ENCODE results near the gene TRPV4. TPM values are rescaled to one million over a fixed set of nuclear protein-coding genes. Genes with fewer than 3 reads are reported as not detected.
A peak's percentile ranks its signal among the peaks of the same experiment; 100 is the strongest.

TRPV4 gene
- total and polyA plus RNA-seq, 4 experiments from 2014 or later, result 0.17 TPM; not detected in 3

DNA sequence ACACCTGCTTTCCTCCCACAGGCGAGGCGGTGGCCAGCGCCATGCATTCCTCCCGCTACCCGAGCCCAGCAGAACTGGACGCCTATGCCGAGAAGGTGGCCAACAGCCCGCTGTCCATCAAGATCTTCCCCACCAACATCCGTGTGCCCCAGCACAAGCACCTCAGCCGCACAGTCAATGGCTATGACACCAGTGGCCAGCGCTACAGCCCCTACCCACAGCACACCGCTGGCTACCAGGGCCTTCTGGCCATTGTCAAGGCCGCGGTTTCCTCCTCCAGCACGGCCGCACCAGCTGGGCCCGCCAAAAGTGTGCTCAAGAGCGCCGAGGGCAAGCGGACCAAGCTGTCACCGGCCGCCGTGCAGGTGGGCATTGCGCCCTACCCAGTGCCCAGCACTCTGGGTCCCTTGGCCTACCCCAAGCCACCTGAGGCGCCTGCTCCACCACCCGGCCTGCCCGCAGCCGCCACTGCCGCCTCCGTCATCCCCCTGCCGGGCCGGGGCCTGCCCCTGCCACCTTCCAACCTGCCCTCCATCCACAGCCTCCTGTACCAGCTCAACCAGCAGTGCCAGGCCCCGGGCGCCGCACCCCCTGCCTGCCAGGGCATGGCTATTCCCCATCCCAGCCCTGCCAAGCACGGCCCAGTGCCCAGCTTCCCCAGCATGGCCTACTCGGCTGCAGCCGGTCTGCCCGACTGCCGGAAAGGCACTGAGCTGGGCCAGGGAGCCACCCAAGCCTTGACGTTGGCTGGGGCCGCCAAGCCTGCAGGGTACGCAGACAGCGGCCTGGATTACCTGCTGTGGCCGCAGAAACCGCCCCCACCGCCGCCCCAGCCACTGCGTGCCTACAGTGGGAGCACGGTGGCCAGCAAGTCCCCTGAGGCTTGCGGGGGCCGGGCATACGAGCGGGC, 65.0 kb downstream of the TRPV4 start:
- Mint-ChIP-seq H3K9me3 (peaks cover 0 to 2% (median 0%) of the 10 kb centered on the region in 8 donors), H3K4me3 (no peak overlapping the region), H3K27ac (no peak overlapping the region), H3K36me3 (no peaks in the 10 kb centered on the region), H3K27me3 (peaks cover 0 to 3% of the 10 kb centered on the region in 2 donors), H3K4me1 (no peaks in the 10 kb centered on the region)
- CTCF ChIA-PET (ENCODE audit: partially characterized antibody), result no interaction called here
- no peaks in the 10 kb centered on the region for H3K4me1 ChIP-seq (ENCODE audit: insufficient read depth, low read length)
- H3K4me3 ChIP-seq (ENCODE audit: low read length in 2 of 2), result no peak overlapping the region
- no peaks in the 10 kb centered on the region for H3K9me3 ChIP-seq (ENCODE audit: control insufficient read depth in 1 of 2, low read length in 2 of 2)
- no peaks in the 10 kb centered on the region for H3K27me3 ChIP-seq (ENCODE audit: insufficient read depth, low read length)
- DNase-seq, result no peak
- intact Hi-C loops (cut with micrococcal nuclease), result no loop called here
- POLR2A ChIA-PET (ENCODE audit: partially characterized antibody), result no interaction called here
- no peak overlapping the region for H3K27ac ChIP-seq (ENCODE audit: low read depth, low read length)
- no peaks in the 10 kb centered on the region for H3K36me3 ChIP-seq (ENCODE audit: insufficient read depth, low read length)

DNA sequence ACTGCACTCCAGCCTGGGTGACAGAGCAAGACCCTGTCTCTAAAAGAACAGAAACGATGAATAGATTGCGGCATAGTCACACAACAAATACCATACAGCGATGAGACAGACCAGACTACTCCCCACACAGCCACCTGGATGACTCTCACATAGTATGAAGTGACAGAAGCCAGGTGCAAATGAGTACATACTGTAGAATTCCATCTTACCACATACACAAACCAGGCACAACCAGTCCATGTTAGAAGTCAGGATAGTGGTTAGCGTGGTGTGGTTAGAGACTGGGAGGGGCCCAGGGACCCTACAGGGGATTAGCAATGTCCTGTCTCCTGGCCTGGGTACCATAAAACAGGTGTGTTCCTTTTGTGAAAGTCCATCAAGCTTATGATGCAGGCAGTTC, 65.7 kb downstream of the TRPV4 start:
- POLR2A ChIA-PET (ENCODE audit: partially characterized antibody), result no interaction called here
- intact Hi-C loops (cut with micrococcal nuclease), result no loop called here
- DNase-seq, result no peak

DNA sequence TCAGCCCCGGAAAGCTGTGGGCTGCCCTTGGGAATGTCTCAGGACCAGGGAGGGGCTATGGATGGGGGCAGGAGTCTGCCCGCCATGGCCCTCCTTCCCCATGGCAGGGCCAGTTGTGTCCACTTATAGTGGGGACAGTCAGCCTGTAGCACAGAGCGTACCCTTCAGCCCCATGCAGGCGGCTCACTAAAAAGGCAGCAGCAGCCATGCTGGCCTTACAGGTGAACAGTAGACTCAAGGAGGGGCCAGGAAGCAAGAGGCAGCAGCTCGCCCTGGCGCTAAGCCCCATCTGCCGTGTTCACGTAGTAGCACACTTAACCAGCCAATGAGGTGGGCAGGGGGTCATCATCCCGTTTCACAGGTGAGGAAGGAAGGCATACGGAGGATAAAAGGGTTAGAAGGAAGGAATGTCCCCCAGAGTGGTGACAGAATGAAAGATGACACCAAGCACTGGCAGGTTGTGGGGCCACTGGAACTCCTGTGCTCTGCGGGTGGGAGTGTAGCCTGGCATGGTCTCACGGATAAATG, 66.9 kb downstream of the TRPV4 start:
- Mint-ChIP-seq H3K27me3 (no peaks in the 10 kb centered on the region), H3K36me3 (no peaks in the 10 kb centered on the region), H3K9me3 (peaks cover 0 to 3% (median 0%) of the 10 kb centered on the region in 8 donors), H3K4me1 (no peaks in the 10 kb centered on the region), H3K4me3 (no peak overlapping the region), H3K27ac (no peak overlapping the region)
- POLR2A ChIA-PET (ENCODE audit: partially characterized antibody), result no interaction called here
- no peak for DNase-seq
- H3K9me3 ChIP-seq (ENCODE audit: control insufficient read depth in 1 of 2, low read length in 2 of 2), result no peaks in the 10 kb centered on the region
- no peaks in the 10 kb centered on the region for H3K4me1 ChIP-seq (ENCODE audit: insufficient read depth, low read length)
- no peak overlapping the region for H3K27ac ChIP-seq (ENCODE audit: low read depth, low read length)
- no peaks in the 10 kb centered on the region for H3K27me3 ChIP-seq (ENCODE audit: insufficient read depth, low read length)
- H3K36me3 ChIP-seq (ENCODE audit: insufficient read depth, low read length), result no peaks in the 10 kb centered on the region
- intact Hi-C loops (cut with micrococcal nuclease), result no loop called here
- H3K4me3 ChIP-seq (ENCODE audit: low read length in 2 of 2), result no peak overlapping the region
- CTCF ChIA-PET (ENCODE audit: partially characterized antibody), result interaction anchor here (2.3 kb wide), 1 partner anchor 8 kb away, joined by 9 read pairs; no protein-coding TSS in a partner anchor

More for the DNA sequence above, 65.7 kb downstream of the TRPV4 start:
- Mint-ChIP-seq H3K4me3 (no peak overlapping the region), H3K9me3 (peaks cover 0 to 3% (median 0%) of the 10 kb centered on the region in 8 donors), H3K4me1 (no peaks in the 10 kb centered on the region), H3K27me3 (peaks cover 0 to 1% of the 10 kb centered on the region in 2 donors), H3K36me3 (no peaks in the 10 kb centered on the region), H3K27ac (no peak overlapping the region)
- no peak overlapping the region for H3K27ac ChIP-seq (ENCODE audit: low read depth, low read length)
- H3K4me1 ChIP-seq (ENCODE audit: insufficient read depth, low read length), result no peaks in the 10 kb centered on the region
- CTCF ChIA-PET (ENCODE audit: partially characterized antibody), result no interaction called here
- H3K36me3 ChIP-seq (ENCODE audit: insufficient read depth, low read length), result no peaks in the 10 kb centered on the region
- no peaks in the 10 kb centered on the region for H3K27me3 ChIP-seq (ENCODE audit: insufficient read depth, low read length)
- no peak overlapping the region for H3K4me3 ChIP-seq (ENCODE audit: low read length in 2 of 2)
- no peaks in the 10 kb centered on the region for H3K9me3 ChIP-seq (ENCODE audit: control insufficient read depth in 1 of 2, low read length in 2 of 2)

DNA sequence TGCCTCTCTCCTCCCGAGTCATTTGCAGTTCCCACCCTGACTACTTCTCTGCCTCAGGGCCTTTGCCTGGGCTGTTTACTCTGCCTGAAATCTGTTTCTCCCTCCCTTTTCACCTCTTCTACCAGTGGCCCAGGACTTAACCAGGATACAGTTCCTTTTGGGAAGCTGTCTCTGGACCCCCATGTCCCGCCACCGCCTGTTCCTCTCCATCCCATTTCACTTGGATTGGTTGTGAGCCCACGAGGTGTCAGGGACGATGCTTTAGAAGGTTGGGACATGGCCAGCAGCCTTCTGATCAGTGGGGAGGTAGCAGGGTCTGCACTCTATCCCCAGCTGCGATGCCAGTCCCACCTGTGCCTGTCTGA, 67.8 kb downstream of the TRPV4 start:
- no peaks in the 10 kb centered on the region for H3K9me3 ChIP-seq (ENCODE audit: control insufficient read depth in 1 of 2, low read length in 2 of 2)
- DNase-seq, result no peak
- Mint-ChIP-seq H3K27me3 (no peaks in the 10 kb centered on the region), H3K4me1 (peaks cover 0 to 1% (median 0%) of the 10 kb centered on the region in 4 donors), H3K4me3 (no peak overlapping the region), H3K27ac (peak overlapping the region in 1 of 7 donors; percentile 37), H3K9me3 (peaks cover 0 to 3% (median 0%) of the 10 kb centered on the region in 8 donors), H3K36me3 (no peaks in the 10 kb centered on the region)
- H3K27me3 ChIP-seq (ENCODE audit: insufficient read depth, low read length), result no peaks in the 10 kb centered on the region
- no peak overlapping the region for H3K4me3 ChIP-seq (ENCODE audit: low read length in 2 of 2)
- POLR2A ChIA-PET (ENCODE audit: partially characterized antibody), result no interaction called here
- intact Hi-C loops (cut with micrococcal nuclease), result no loop called here
- H3K27ac ChIP-seq (ENCODE audit: low read depth, low read length), result no peak overlapping the region
- no peaks in the 10 kb centered on the region for H3K36me3 ChIP-seq (ENCODE audit: insufficient read depth, low read length)
- CTCF ChIA-PET (ENCODE audit: partially characterized antibody), result interaction anchor here (2.3 kb wide), 1 partner anchor 9 kb away, joined by 9 read pairs; no protein-coding TSS in a partner anchor
- H3K4me1 ChIP-seq (ENCODE audit: insufficient read depth, low read length), result no peaks in the 10 kb centered on the region

DNA sequence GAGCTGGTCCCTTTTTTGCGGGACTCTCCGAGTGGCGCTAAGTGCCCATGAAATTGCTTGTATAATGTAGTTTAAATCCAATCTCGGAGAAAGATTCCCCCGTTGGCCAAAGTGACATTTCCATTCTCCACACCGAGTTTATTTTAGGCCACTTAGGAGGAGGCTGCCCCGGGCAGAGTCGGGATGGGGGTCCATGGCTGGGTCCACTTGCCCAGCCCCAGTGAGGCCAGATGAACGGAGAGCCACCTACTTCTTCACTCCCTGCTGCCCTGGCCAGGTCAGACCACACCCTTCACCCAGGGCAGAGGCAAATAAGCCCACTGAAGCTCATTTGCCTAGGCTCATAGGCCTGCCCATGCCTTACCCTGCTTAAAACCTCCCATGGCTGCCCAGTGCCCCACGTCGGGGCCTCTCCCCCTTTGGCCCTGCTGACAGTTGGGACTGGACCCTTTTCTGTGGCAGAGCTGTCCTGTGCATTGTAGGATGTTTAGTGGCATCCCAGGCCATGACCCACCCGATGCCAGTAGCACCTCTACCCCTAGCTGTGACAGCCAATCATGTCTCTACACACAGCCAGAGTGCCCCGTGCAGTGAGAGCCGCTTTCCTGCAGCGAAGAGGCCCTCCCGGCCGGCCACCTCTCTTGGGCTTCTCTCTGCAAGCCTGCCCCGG, 68.3 kb downstream of the TRPV4 start:
- POLR2A ChIA-PET (ENCODE audit: partially characterized antibody), result no interaction called here
- peaks cover 0 to 3% (median 0%) of the 10 kb centered on the region in 8 donors for H3K9me3 Mint-ChIP-seq
- Histone ChIP-seq H3K4me3 (ENCODE audit: low read length in 2 of 2) (no peak overlapping the region), H3K9me3 (ENCODE audit: control insufficient read depth in 1 of 2, low read length in 2 of 2) (no peaks in the 10 kb centered on the region), H3K27me3 (ENCODE audit: insufficient read depth, low read length) (no peaks in the 10 kb centered on the region), H3K27ac (ENCODE audit: low read depth, low read length) (no peak overlapping the region), H3K4me1 (ENCODE audit: insufficient read depth, low read length) (no peaks in the 10 kb centered on the region), H3K36me3 (ENCODE audit: insufficient read depth, low read length) (no peaks in the 10 kb centered on the region)
- peak overlapping the region in 1 of 7 donors; percentile 37 for H3K27ac Mint-ChIP-seq
- DNase-seq, result no peak
- intact Hi-C loops (cut with micrococcal nuclease), result no loop called here
- no peak overlapping the region for H3K4me3 Mint-ChIP-seq
- peaks cover 0 to 1% (median 0%) of the 10 kb centered on the region in 4 donors for H3K4me1 Mint-ChIP-seq
- H3K36me3 Mint-ChIP-seq, result no peaks in the 10 kb centered on the region
- H3K27me3 Mint-ChIP-seq, result no peaks in the 10 kb centered on the region
- CTCF ChIA-PET (ENCODE audit: partially characterized antibody), result interaction anchor here (2.3 kb wide), 1 partner anchor 10 kb away, joined by 9 read pairs; no protein-coding TSS in a partner anchor

DNA sequence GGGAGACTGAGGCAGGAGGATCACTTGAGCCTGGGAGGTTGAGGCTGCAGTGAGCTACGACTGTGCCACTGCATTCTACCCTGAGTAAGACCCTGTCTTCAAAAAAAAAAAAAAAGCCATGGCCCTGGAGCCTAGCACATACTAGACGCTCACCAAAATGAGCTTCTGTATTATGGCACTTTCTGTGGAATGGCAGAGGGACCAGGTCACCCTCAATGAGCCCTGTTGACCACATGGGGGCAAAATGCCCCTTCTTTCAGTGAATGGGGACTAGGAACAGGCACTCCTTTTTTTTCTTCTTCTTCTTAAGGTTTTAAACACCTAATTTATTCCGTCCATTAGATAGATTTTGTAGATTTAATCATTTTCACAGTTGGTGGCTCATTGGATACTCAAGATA, 69.1 kb downstream of the TRPV4 start:
- H3K36me3 Mint-ChIP-seq, result no peaks in the 10 kb centered on the region
- H3K27me3 Mint-ChIP-seq, result no peaks in the 10 kb centered on the region
- H3K9me3 Mint-ChIP-seq, result peaks cover 0 to 3% (median 0%) of the 10 kb centered on the region in 8 donors
- ChIA-PET POLR2A (ENCODE audit: partially characterized antibody) (no interaction called here), CTCF (ENCODE audit: partially characterized antibody) (interaction anchor here (2.3 kb wide), 1 partner anchor 11 kb away, joined by 9 read pairs; no protein-coding TSS in a partner anchor)
- H3K36me3 ChIP-seq (ENCODE audit: insufficient read depth, low read length), result no peaks in the 10 kb centered on the region
- H3K27me3 ChIP-seq (ENCODE audit: insufficient read depth, low read length), result no peaks in the 10 kb centered on the region
- no peak overlapping the region for H3K4me3 ChIP-seq (ENCODE audit: low read length in 2 of 2)
- H3K27ac ChIP-seq (ENCODE audit: low read depth, low read length), result no peak overlapping the region
- intact Hi-C loops (cut with micrococcal nuclease), result no loop called here
- H3K4me1 ChIP-seq (ENCODE audit: insufficient read depth, low read length), result no peaks in the 10 kb centered on the region
- H3K9me3 ChIP-seq (ENCODE audit: control insufficient read depth in 1 of 2, low read length in 2 of 2), result no peaks in the 10 kb centered on the region
- peaks cover 0 to 1% (median 0%) of the 10 kb centered on the region in 4 donors for H3K4me1 Mint-ChIP-seq
- H3K4me3 Mint-ChIP-seq, result no peak overlapping the region
- H3K27ac Mint-ChIP-seq, result no peak overlapping the region
- no peak for DNase-seq

DNA sequence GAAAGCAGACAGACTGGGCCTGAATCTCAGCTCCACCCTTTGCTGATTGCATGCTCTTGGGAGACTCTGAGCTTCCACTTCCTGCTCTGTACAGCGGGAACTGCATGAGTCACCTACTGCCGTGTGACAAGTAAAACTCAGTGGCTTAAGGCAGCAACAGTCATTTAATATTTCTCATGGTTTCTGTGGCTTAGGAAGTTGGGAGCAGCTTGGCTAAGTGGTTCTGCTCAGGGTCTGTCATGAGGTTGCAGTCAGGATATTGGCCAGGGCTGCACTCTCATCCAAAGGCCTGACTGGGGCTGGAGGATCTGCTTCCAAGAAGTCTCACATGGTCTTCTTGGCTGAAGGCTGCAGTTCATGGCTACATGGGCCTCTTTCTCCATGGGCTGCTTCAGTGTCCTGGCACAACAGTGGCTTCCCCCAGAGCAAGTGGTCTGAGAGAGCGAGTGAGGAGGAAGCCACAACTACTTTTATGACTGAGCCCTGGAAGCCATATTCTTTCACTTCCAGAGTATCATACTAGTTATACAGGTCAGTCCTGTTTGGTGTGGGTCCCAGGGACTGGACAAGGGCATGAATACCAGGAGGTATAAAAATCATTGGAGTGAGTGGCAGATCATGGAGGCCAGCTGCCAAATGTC, 69.9 kb downstream of the TRPV4 start:
- Histone ChIP-seq H3K9me3 (ENCODE audit: control insufficient read depth in 1 of 2, low read length in 2 of 2) (no peaks in the 10 kb centered on the region), H3K27ac (ENCODE audit: low read depth, low read length) (no peak overlapping the region), H3K27me3 (ENCODE audit: insufficient read depth, low read length) (no peaks in the 10 kb centered on the region), H3K4me1 (ENCODE audit: insufficient read depth, low read length) (no peaks in the 10 kb centered on the region), H3K36me3 (ENCODE audit: insufficient read depth, low read length) (no peaks in the 10 kb centered on the region), H3K4me3 (ENCODE audit: low read length in 2 of 2) (no peak overlapping the region)
- ChIA-PET CTCF (ENCODE audit: partially characterized antibody) (interaction anchor here (1.0 kb wide), 1 partner anchor 82 kb away, joined by 3 read pairs; no protein-coding TSS in a partner anchor), POLR2A (ENCODE audit: partially characterized antibody) (no interaction called here)
- H3K27me3 Mint-ChIP-seq, result no peaks in the 10 kb centered on the region
- peak overlapping the region in 1 of 7 donors; percentile 36 for H3K27ac Mint-ChIP-seq
- intact Hi-C loops (cut with micrococcal nuclease), result no loop called here
- no peak for DNase-seq
- peaks cover 0 to 3% (median 0%) of the 10 kb centered on the region in 8 donors for H3K9me3 Mint-ChIP-seq
- H3K36me3 Mint-ChIP-seq, result no peaks in the 10 kb centered on the region
- no peak overlapping the region for H3K4me3 Mint-ChIP-seq
- H3K4me1 Mint-ChIP-seq, result peaks cover 0 to 1% (median 0%) of the 10 kb centered on the region in 4 donors

Measured in CD4-positive, alpha-beta memory T cell (primary cell).